VCaP (cell line): ENCODE data around the gene KLHL11.
"Not testable (repeated sequence)": the region's sequence is repeated elsewhere in the genome, so short reads cannot be mapped to it uniquely, and the experiment has no call there.

Source experiments
- H3K27ac ChIP-seq: fragments of 450-650 bp; 2 replicates; pipeline ENCODE4 v1.5.1; 2017
- CTCF ChIP-seq: fragments of 450-650 bp; conservative IDR thresholded peaks from 2 replicates; pipeline ENCODE4 v1.5.1; 2017; ENCODE audit warnings: mild to moderate bottlenecking, moderate library complexity

KLHL11 gene

DNA sequence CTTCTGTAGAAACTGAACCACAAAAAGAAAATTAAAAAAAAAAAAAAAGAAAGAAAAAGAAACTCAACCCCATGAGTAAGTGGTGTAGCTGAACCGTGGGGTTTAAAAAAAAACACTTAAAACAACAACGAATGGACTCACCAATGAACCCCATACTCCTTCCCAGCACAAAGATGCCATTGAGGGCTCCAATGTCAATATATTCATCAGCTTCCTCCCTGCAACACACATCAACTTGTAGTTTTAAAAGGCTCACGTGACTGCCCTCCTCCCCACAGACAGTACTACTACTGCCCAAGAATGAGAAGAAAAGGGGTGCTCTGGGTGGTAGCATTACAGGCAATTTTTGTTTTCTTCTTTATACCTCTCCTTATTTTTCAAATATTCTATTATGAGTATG lies 3.3 kb upstream of the KLHL11 start:
- no peak overlapping the region for H3K27ac ChIP-seq
- TF ChIP-seq CTCF, result no peak

- peak overlapping the region; percentile 86 for H3K27ac ChIP-seq
- no peak for TF ChIP-seq CTCF
These were observed 322 bp upstream of the KLHL11 start for GRCh38 chr17:41865596-41865893.

- TF ChIP-seq CTCF, result no peak
- peak overlapping the region; percentile 86 for H3K27ac ChIP-seq
These were observed 756 bp downstream of the KLHL11 start for GRCh38 chr17:41864498-41864835.

- no peak for TF ChIP-seq CTCF
- H3K27ac ChIP-seq, result peak overlapping the region; percentile 86; the same call in 1 of the 2 replicates
These were observed 2.0 kb downstream of the KLHL11 start for GRCh38 chr17:41863074-41863848.

DNA sequence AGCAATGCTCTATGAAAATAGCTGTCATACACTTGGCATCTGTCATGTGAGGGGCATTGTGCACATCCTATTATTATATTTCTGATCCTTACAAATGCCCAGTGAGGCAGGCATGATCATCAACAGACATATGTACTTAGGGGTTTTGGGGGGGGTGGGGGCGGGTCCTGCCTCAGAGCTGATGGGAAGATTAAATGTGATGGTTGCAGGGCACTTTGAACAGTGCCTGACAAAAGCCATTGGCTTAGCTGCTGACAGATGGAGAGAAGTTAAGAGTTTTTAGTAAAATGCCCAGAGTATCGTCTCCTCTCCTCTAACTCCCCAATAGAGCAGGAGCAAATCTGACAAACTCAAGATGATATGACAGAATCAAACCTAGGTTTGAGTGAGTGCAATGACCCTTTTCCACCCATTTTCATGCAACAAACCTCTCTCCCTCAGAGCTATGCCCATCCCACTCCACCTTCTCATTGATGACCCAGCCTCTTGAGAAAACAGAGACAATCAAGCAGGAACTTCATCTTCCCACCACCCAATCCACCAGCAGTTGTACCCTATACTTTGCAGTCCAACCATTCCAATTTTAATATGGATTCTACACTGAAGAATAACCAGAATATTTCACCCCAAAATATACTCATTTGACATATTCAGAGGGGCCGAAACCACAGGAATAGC lies 4.8 kb downstream of the KLHL11 start:
- H3K27ac ChIP-seq, result no peak overlapping the region
- no peak for TF ChIP-seq CTCF

- H3K27ac ChIP-seq, result not testable (repeated sequence)
These were observed 13.8 kb downstream of the KLHL11 start for GRCh38 chr17:41851382-41851781.

DNA sequence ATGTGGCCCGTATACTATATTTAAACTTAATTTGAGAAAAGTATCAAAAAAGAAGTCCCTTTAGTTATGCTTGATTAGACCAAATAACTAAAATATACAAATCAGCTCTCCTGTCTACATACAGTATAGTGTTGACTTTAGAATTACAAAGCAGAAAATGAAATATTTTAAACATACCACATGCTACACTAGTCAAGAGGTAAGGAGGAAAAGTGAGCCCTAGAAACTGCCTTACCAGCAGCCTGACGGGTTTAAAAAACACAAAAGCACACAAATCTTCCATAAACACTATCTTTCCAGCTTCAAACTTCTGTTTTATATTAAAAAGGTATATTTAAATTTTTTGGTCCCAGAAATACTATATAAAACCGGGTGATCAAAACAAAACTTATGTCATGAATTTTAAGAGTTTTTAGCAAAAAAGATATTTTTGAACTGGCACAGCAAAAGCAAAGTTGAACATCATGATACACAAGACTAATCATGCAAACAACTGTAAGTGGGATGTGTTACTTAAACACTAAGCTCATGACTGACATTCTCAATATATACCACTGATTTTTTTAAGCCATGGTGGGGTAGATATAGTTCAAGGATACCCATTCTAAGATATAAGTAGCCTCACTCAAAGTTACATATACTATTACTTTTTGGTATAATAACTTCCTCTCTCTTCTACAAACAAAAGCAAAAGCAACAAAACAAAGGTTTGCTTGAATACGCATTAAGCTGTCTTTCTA lies 15.8 kb downstream of the KLHL11 start:
- no peak overlapping the region for H3K27ac ChIP-seq
- TF ChIP-seq CTCF, result no peak

- no peak for TF ChIP-seq CTCF
- no peak overlapping the region for H3K27ac ChIP-seq
These were observed 16.4 kb downstream of the KLHL11 start for GRCh38 chr17:41848788-41849187.
